HG03159 (cell line): ENCODE data around the gene COL28A1.

ENCODE experiments used
- ATAC-seq: cut with Tn5 transposase; IDR thresholded peaks from one replicate; pipeline ENCODE4 v1.9.1; 2021; ENCODE audit warnings: mild to moderate bottlenecking, moderate library complexity; ENCODE audit not compliant: unreplicated experiment

COL28A1 gene

DNA sequence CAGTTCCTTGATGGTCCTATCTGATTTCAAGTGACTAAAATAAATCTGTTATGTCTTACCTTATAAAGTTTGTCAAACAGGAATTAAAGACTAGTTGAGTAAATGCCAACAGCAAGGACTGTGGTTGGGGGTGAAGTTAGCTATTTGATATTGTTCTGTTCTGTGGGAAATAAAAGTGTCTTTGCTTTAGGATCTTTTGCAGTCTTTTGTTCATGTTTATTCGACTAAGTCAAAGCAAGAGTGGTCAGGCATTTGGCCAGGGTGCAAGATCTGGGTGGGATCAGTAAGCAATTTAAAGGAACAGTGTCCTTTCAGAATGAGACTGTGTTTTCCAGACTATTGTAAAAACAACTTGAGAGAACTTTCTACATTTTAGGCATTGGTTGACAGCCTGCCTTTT, at the start of gene COL28A1:
TSS of gene COL28A1 (minus strand) at position 183 of the 400 bp plus-strand sequence. CDS start 2,998 bp downstream, outside the sequence.
- no peak for ATAC-seq

DNA sequence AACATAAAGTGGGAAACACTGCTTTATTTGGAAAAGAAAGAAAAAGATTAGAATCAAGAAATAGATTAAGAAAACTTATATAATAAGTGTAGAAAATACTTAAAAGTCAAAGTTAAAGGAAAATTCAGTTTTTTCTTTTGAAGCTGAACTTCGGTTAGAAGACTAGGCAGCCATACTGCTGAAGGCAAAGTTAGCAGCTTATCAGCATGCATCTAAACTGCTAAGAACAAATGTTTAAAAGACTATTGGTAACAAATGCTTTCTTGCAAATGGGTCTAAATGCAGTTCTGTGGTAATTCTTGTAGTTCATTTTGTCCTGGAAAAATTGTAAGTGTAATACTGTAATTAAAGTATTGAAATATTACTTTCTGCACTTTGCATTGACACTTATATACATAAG, 49.0 kb upstream of the COL28A1 start:
- ATAC-seq: no peak

DNA sequence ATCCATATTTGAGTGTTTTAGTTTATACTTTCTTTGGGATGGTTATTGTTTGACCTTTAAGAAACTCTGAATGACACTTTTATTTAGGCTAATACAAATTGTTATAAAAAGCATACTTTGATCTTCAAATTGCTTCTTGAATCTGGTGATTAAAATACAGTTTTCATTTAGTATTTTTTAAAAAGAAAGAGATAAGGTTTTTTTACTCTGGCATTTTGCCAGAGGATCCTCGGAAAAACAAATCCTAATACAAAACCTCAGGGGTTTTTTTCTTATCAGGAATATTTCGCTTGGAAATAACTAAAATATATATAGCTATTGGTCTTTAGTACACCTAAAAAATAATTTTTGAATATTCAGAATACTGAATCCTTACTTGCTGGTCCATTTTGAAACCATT, 48.1 kb upstream of the COL28A1 start:
- ATAC-seq: no peak

DNA sequence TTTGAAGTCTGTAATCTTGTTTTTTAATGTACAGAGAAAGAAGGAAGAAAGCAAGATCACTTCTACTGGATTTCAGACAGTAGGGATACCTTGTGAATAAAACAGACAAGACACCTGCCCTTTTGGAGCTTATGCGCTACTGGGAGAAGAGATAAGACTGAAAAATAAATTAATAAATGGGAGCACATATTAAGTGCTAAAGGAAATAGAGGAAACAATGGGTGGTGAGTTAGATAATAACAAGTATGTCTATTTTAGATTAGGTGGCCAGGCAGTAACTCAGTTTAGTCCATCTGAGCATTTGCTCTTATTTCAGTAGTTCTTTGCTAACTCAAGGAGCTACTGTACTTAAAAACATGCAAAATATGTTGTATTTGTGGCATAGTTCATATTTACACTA, 46.9 kb upstream of the COL28A1 start:
- no peak for ATAC-seq

DNA sequence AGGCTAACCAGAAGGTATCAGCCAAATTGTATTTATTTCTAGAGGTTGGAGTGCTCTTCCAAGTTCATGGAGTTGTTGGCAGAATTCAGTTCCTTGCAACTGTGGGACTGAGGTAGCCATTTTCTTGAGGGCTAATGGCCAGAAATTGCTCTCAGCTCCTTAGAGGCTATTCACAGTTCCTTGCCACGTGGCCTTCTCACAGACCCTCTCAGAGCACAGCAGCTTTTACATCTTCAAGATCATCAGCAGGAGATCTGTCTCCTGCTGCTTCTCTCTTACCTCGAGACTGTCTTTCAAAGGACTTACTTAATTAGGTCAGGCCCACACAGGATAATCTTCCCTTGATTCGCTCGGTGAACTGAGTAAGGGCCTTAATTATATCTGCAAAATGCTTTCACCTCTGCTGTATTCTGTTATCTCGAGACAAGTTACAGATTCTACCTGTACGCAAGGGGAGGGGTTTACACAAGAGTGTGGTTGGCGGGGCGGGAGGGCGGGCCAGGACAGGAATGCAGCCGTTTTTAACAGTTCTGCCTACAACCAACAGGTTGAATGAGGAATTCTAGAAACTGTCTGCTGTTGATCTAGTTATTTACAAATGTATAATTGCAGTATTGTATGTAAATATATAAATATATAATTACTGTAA, 46.0 kb upstream of the COL28A1 start:
- no peak for ATAC-seq

DNA sequence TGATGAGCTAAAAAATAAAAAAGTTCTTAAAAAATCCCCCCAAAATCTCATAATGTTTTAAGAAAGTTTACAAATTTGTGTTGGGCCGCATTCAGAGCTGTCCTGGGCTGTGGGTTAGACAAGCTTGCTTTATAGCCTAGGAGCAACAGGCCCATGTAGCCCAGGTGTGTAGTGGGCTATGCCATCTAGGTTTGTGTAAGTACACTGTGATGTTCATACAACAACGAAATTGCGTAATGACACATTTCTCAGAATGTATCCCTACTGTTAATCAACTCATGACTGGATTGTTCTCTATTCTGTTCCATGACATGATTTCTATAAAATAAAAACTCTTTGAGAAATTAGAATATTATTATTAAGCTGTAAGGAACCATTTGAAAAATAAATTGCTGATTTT, 44.0 kb upstream of the COL28A1 start:
- ATAC-seq: no peak

DNA sequence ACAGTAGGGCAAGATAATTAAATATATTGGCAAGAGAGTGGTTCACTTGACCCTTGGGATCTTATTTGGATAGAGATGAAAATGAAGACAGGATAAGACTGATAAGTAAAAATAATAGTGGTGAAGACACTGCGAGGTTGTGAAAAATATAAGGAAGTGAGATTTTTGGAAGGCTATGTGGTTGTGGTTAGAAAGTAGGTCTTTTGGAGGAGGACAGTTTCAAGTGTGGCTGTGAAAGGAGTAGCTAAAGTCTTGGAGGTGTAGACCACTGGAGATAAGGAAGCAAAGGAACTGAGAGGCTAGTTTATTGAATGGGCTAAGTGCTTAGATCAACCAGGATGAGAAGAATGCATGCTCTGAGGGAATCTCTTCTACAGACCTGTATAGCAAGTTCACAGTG, 42.2 kb upstream of the COL28A1 start:
- peak; percentile 86 for ATAC-seq

DNA sequence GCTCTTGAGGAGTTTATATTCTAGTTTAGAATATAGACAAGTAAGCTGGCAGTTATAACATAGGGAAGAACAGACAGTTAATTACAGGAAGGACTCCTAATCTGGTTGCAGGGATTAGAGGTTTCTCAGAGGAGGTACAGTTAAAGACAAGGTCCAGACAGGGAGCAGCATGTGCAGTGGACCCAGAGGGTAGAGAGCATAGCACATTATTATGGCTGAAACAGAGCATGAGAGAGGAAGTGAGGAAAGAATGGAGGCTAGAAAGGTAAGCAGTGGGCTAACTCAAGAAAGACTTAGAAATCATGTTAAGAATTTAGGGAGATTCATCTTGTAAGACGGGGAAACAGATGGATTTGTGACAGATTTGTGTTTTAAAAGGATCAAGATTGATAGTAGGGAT, 40.7 kb upstream of the COL28A1 start:
- no peak for ATAC-seq

DNA sequence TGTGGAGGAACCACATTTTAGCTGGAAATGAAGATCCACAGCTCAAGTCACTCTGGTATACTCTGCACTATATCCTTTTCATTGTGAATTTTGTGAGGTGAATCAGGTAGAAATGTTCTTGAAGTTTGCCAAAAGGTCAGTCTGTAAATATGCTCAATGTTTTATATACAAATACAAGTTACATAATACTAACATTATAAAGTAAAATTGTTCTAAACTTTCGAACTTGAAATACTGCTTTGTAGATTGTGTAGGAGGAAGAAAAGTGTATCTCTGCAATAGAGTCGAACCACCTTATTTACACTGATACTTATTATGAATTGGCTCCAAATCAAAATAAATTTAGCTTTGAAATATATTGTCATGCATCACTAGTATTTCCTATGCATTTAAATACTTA, 38.0 kb upstream of the COL28A1 start:
- no peak for ATAC-seq

DNA sequence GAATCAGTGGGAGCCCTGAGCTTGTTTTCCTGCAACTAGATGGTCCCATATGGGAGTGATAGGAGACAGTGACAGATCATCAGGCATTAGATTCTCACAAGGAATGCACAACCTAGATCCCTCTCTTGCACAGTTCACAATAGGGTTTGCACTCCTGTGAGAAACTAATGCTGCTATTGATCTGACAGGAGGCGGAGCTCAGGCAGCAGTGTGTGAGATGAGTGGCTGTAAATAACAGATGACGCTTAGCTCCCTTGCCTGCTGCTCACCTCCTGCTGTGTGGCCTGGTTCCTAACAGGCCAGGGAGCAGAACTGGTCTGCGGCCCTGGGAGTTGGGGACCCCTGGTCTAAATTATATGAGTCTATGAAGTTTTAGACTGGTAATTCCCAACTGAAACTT, 34.9 kb upstream of the COL28A1 start:
- no peak for ATAC-seq

DNA sequence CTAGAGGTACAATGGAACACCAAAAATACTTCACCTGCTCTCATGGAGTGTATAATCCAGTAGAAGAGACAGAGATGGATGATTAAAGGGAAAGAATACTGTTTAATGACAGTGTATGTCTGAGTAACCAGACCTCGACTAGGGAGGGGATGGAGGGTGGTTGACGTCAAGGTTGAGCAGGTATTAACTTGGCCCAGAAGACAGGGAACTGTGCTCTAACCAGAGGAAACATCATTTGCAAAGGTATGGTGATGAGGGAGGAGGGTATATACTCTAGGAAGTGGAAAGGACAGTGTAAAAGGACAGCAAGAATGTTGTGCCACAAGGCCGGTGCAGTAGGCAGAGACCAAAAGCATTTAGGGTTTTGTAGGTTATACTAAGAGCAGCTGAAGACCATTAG, 33.9 kb upstream of the COL28A1 start:
- ATAC-seq: no peak

DNA sequence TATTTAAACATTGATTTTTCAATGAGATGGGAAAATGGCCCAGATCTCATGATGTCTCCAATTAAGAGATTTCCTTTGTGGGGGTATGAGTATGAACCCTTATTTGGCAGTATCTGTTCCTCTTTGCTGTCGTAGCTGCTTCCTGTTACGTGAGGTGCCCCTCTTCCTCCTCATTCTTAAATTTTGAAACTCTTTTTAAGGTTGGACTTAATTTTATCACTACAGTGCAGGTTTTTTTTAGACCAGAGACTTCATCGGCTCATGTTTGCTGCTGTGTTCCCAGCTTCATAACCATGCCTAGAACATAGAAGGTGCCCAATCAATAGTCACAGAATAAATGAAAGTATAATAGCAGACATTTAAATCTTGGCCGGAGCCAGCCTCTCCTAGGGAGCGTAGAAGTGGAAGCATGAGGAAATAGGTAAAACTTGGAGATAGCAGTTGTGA, 33.4 kb upstream of the COL28A1 start:
- peak; percentile 53 for ATAC-seq

DNA sequence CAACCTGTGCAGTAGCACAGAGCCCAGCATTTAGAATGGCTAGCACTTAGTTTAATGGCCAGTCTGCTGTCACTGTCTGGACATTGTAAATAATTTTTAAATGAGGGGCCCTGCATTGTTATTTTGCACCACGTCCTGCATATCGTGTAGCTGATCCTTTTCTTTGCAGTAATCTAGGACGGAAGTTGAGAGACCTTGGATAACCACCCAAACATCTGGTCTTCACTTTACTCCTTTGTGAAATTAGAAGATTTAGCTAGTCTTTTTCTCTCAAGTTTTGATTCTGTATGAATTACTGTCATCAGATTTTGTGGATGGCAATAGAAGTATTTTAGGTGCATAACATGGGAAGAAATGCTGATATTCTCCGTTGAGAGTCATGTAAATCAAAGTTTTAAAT, 32.9 kb upstream of the COL28A1 start:
- ATAC-seq: no peak

DNA sequence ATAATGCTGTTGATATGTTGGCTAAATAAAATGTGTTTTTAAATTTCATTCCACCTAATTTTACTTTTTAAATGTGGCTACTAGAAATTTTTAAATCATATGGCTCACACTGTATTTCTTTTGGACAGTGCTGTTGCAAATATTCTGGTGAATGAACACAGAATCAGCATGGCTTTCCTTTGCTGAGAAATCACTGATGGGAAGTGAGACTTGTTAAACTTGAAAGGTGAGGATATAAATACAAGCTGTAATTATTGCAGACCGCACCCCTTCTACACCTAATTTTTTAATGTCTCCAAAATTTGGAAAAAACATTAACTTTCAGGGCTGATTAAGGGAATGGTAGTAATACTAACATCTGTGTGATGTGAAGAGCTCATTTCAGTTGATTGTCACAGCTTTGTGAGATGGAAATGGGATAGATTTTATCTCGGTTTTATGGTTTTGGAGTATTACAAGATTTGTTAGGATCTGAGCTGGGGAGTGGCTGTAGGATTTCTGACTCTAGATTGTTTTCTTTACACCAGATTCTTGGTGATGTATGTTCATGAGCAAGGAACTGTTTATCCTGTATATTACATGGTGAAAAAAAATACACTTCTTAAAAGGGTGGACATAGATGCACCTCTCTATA, 32.3 kb upstream of the COL28A1 start:
- ATAC-seq: no peak

DNA sequence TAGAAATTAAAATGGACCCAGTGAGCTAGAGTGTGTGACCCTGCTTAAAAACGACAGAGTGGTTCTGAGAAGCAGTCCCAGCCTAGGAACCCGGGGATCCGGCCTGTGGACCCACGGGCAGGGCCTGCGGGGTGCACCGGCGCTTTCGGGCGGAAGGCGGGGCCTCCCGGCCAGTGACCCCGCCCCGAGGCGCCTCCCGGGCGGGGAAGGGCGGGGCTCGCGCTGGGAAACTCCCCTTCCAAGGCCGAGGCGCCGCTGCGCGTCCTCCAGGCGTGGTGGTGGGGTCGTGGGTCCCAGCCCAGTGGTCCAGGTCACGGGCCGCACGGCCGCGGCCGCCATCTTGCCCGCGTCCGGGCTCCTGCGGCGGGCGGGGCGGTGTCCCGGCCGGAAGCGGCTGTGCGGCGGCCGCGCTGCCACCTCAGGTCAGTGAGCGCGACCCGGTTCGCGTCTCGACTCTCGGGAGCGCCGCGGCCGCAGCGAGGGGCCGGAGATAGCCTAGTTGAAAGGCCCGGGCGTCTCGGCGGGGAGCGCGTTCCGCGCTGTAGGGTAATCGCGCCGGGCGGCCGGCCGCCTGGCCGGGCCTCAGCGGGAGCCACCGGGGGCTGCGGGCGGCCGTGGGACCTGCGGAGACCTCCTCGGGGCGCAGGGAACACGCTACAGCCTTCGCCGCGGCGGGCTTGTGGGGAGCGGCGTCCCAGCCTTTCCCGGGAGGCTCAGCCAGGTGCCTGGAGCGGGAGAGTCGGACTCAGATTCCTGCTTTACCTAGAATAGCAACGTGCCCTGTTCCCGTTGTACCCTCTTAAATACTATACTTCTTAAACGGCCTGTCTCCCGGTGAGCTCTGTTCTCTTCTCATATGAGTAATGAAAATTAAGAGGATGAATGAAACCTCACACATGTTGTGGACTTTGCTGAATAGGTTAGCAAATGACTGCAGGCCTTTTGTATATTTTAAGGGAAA, 31.3 kb upstream of the COL28A1 start, which contains the start of gene MIOS:
TSS of gene MIOS (plus strand) at position 234 of the 961 bp plus-strand sequence. CDS start 5,592 bp downstream, outside the sequence.
- ATAC-seq: peak; percentile 70

DNA sequence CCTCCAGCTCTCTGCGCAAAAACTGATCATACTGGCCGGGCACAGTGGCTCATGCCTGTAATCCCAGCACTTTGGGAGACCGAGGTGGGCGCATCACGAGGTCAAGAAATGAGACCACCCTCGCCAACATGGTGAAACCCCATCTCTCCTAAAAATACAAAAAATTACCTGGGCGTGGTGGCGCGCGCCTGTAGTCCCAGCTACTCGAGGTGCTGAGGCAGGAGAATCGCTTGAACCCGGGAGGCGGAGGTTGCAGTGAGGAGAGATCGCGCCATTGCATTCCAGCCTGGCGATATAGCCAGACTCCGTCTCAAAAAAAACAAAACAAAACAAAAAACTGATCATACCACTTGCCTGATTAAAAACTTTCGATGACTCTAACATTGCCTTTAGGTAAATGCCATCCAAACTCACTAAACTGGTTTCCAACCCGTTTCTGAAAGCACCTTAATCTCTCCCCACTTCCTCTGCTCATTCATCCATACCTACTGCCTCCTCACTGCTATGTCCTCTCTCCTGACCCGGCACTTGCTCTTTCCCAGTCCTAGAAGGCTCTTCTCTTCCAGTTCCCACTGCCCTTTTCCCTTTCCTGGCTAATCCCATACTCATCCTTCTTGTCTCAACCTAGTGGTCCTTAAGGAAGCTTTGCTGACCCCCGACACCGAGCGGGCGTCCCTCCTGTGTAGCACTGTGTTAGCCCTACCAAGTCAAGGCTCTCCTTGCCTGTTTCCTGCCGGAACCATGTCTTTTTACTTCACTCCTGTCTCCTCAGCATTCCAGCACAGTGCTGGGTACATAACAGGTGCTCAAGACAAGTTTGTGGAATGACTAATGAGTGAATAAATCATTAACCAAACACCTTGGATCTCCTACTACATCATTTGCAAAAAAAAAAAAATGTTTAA, 30.3 kb upstream of the COL28A1 start:
- peak; percentile 31 for ATAC-seq

DNA sequence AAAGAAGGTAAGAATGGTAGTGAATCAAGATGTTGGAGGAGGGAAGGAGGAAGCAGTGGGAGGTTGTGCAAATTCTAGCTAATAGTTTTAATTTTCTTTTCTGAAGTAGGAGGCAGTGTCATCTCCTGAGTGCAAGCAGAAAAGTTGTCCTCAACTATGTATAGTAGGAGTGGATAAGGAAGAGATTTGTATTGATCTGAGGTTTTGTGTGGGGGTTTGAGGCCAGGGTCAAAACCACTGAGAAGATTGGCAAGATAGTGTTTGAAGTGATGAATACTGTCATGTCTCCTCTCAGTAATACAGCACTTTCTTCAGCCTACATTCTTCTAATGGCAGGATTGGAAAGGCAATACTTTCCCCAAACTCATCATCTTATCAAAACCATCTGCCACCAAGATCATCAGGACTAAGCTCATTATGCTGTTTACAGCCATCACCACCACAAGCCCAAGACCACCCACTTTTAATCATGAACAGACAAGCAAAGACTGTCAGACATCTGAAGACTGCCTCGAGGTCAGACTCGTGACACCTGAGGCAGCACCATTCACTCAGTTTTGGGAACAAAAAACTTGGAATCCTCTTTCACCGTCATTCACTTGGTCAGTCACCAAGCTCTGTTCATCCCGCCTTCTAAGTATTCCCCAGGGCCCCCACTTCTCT, 29.5 kb upstream of the COL28A1 start:
- ATAC-seq: no peak

DNA sequence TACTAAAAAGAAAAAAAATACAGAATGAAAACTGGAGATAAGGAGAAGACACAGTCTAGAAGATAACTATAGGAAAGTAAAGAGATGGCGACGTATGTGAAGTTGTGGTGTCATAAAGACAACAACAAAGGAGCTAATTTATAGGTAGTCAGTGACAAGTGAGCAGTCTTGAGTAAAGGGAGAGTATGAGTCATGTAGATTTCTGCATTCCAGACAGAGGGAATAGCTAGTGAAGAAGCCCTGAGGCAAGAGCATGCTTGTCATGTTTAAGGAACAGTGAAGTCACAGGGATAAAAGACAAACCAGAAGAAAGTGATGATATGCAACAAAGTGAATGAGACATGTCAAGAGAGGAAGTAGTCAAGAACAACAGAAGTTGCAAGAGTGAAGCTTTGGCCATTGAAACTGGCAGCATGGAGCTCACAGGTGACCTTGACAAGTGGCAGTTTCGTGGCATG, 28.7 kb upstream of the COL28A1 start:
- no peak for ATAC-seq

DNA sequence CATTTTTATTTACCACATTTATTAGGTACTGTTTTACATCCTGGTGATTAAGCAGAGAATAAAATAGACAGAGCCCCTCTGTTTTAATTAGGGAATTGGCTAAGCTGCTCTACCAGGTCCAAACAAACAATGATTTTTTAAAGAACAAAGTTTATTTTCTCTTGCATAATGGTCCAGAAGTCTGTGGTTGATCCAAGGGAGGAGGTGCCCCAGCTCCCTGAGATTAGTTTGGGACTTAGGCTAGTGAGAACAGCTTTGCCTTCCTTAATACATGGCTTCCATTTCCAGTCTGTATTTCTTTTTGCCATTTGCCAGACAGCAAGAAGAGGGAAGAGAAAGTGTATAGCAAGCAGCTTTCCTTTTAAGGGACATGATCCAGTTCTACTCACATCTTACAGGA, 28.1 kb upstream of the COL28A1 start:
- ATAC-seq: no peak

DNA sequence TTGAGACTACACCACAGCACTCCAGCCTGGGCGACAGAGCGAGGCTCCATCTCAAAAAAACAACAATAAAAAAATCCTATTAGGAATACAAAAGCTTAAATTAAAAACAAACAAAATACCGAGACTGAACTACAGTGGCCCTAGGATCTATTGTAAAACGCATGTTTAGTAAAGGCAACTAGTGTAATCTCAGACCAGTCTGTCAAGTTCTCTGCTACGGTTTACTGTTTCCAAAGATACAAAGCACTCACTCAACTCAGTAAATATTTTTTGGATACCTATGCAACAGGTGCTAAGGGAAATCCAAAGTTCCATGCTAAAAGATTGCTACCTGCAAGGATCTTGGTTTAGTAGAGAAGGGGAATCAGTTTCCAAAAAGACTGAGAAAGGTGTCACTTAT, 27.6 kb upstream of the COL28A1 start:
- ATAC-seq: no peak
